Measurements from ENCODE around the gene EFEMP1.

The EFEMP1 gene

GRCh38 chr2:55902971-55903370 is 20.6 kb downstream of the EFEMP1 start:
- no peaks in the 10 kb centered on the region for H3K27me3 Mint-ChIP-seq
- no peak overlapping the region for H3K4me3 Mint-ChIP-seq
- H3K36me3 Mint-ChIP-seq (ENCODE audit: insufficient read depth), result no peaks in the 10 kb centered on the region
- no peak for DNase-seq (ENCODE audit: low spot score in 2 of 2)
- H3K9me3 Mint-ChIP-seq, result no peaks in the 10 kb centered on the region
- H3K4me1 Mint-ChIP-seq, result no peaks in the 10 kb centered on the region
- H3K27ac Mint-ChIP-seq (ENCODE audit: low read depth), result no peak overlapping the region
- no peak for ATAC-seq (replicated peaks; ENCODE audit: extremely low read depth, poor library complexity, severe bottlenecking)

GRCh38 chr2:55902429-55902828 is 21.2 kb downstream of the EFEMP1 start:
- no peak for DNase-seq (ENCODE audit: low spot score in 2 of 2)
- Mint-ChIP-seq H3K9me3 (no peaks in the 10 kb centered on the region), H3K4me1 (no peaks in the 10 kb centered on the region), H3K27ac (ENCODE audit: low read depth) (no peak overlapping the region), H3K27me3 (no peaks in the 10 kb centered on the region), H3K36me3 (ENCODE audit: insufficient read depth) (no peaks in the 10 kb centered on the region), H3K4me3 (no peak overlapping the region)
- no peak for ATAC-seq (replicated peaks; ENCODE audit: extremely low read depth, poor library complexity, severe bottlenecking)

GRCh38 chr2:55901941-55902340 is 21.6 kb downstream of the EFEMP1 start:
- H3K36me3 Mint-ChIP-seq (ENCODE audit: insufficient read depth), result no peaks in the 10 kb centered on the region
- no peaks in the 10 kb centered on the region for H3K4me1 Mint-ChIP-seq
- no peak overlapping the region for H3K4me3 Mint-ChIP-seq
- H3K27me3 Mint-ChIP-seq, result no peaks in the 10 kb centered on the region
- ATAC-seq (replicated peaks; ENCODE audit: extremely low read depth, poor library complexity, severe bottlenecking) (no peak), DNase-seq (ENCODE audit: low spot score in 2 of 2) (no peak)
- no peaks in the 10 kb centered on the region for H3K9me3 Mint-ChIP-seq
- no peak overlapping the region for H3K27ac Mint-ChIP-seq (ENCODE audit: low read depth)

GRCh38 chr2:55901322-55901721 is 22.3 kb downstream of the EFEMP1 start:
- Mint-ChIP-seq H3K9me3 (no peaks in the 10 kb centered on the region), H3K27ac (ENCODE audit: low read depth) (no peak overlapping the region), H3K36me3 (ENCODE audit: insufficient read depth) (no peaks in the 10 kb centered on the region), H3K4me1 (no peaks in the 10 kb centered on the region), H3K4me3 (no peak overlapping the region), H3K27me3 (no peaks in the 10 kb centered on the region)
- ATAC-seq (replicated peaks; ENCODE audit: extremely low read depth, poor library complexity, severe bottlenecking), result no peak
- DNase-seq (ENCODE audit: low spot score in 2 of 2), result no peak

GRCh38 chr2:55899881-55900280 is 23.7 kb downstream of the EFEMP1 start:
- no peaks in the 10 kb centered on the region for H3K9me3 Mint-ChIP-seq
- H3K4me3 Mint-ChIP-seq, result no peak overlapping the region
- no peak for ATAC-seq (replicated peaks; ENCODE audit: extremely low read depth, poor library complexity, severe bottlenecking)
- no peaks in the 10 kb centered on the region for H3K27me3 Mint-ChIP-seq
- DNase-seq (ENCODE audit: low spot score in 2 of 2), result no peak
- no peaks in the 10 kb centered on the region for H3K36me3 Mint-ChIP-seq (ENCODE audit: insufficient read depth)
- H3K27ac Mint-ChIP-seq (ENCODE audit: low read depth), result no peak overlapping the region
- H3K4me1 Mint-ChIP-seq, result no peaks in the 10 kb centered on the region

GRCh38 chr2:55898386-55899040 is 25.1 kb downstream of the EFEMP1 start:
- no peak overlapping the region for H3K27ac Mint-ChIP-seq (ENCODE audit: low read depth)
- no peaks in the 10 kb centered on the region for H3K9me3 Mint-ChIP-seq
- ATAC-seq (replicated peaks; ENCODE audit: extremely low read depth, poor library complexity, severe bottlenecking) (no peak), DNase-seq (ENCODE audit: low spot score in 2 of 2) (no peak)
- H3K4me1 Mint-ChIP-seq, result no peaks in the 10 kb centered on the region
- no peak overlapping the region for H3K4me3 Mint-ChIP-seq
- H3K27me3 Mint-ChIP-seq, result no peaks in the 10 kb centered on the region
- no peaks in the 10 kb centered on the region for H3K36me3 Mint-ChIP-seq (ENCODE audit: insufficient read depth)

GRCh38 chr2:55896633-55897032 is 26.9 kb downstream of the EFEMP1 start:
- Mint-ChIP-seq H3K4me1 (no peaks in the 10 kb centered on the region), H3K27ac (ENCODE audit: low read depth) (no peak overlapping the region), H3K9me3 (no peaks in the 10 kb centered on the region)

GRCh38 chr2:55894720-55895119 is 28.9 kb downstream of the EFEMP1 start:
- ATAC-seq (replicated peaks; ENCODE audit: extremely low read depth, poor library complexity, severe bottlenecking), result no peak
- H3K4me3 Mint-ChIP-seq, result no peak overlapping the region
- H3K9me3 Mint-ChIP-seq, result no peaks in the 10 kb centered on the region
- no peak for DNase-seq (ENCODE audit: low spot score in 2 of 2)
- no peaks in the 10 kb centered on the region for H3K36me3 Mint-ChIP-seq (ENCODE audit: insufficient read depth)
- H3K4me1 Mint-ChIP-seq, result no peaks in the 10 kb centered on the region
- no peaks in the 10 kb centered on the region for H3K27me3 Mint-ChIP-seq
- no peak overlapping the region for H3K27ac Mint-ChIP-seq (ENCODE audit: low read depth)

More at GRCh38 chr2:55896633-55897032, 26.9 kb downstream of the EFEMP1 start:
- DNase-seq (ENCODE audit: low spot score in 2 of 2), result no peak
- H3K27me3 Mint-ChIP-seq, result no peaks in the 10 kb centered on the region
- H3K4me3 Mint-ChIP-seq, result no peak overlapping the region
- no peak for ATAC-seq (replicated peaks; ENCODE audit: extremely low read depth, poor library complexity, severe bottlenecking)
- H3K36me3 Mint-ChIP-seq (ENCODE audit: insufficient read depth), result no peaks in the 10 kb centered on the region

- Mint-ChIP-seq H3K27ac (ENCODE audit: low read depth) (no peak overlapping the region), H3K36me3 (ENCODE audit: insufficient read depth) (no peaks in the 10 kb centered on the region), H3K9me3 (peaks cover 4% of the 10 kb centered on the region), H3K27me3 (no peaks in the 10 kb centered on the region), H3K4me1 (no peaks in the 10 kb centered on the region), H3K4me3 (no peak overlapping the region)
- no peak for DNase-seq (ENCODE audit: low spot score in 2 of 2)
- no peak for ATAC-seq (replicated peaks; ENCODE audit: extremely low read depth, poor library complexity, severe bottlenecking)
Measured at GRCh38 chr2:55891671-55892094, 31.9 kb downstream of the EFEMP1 start.

GRCh38 chr2:55888936-55889335 is 34.6 kb downstream of the EFEMP1 start:
- no peak overlapping the region for H3K4me3 Mint-ChIP-seq
- no peak overlapping the region for H3K27ac Mint-ChIP-seq (ENCODE audit: low read depth)
- ATAC-seq (replicated peaks; ENCODE audit: extremely low read depth, poor library complexity, severe bottlenecking) (no peak), DNase-seq (ENCODE audit: low spot score in 2 of 2) (no peak)
- peaks cover 4% of the 10 kb centered on the region for H3K9me3 Mint-ChIP-seq
- no peaks in the 10 kb centered on the region for H3K4me1 Mint-ChIP-seq
- no peaks in the 10 kb centered on the region for H3K27me3 Mint-ChIP-seq
- no peaks in the 10 kb centered on the region for H3K36me3 Mint-ChIP-seq (ENCODE audit: insufficient read depth)

GRCh38 chr2:55887901-55888624 is 35.5 kb downstream of the EFEMP1 start:
- peaks cover 4% of the 10 kb centered on the region for H3K9me3 Mint-ChIP-seq
- no peak overlapping the region for H3K4me3 Mint-ChIP-seq
- no peaks in the 10 kb centered on the region for H3K36me3 Mint-ChIP-seq (ENCODE audit: insufficient read depth)
- no peak for DNase-seq (ENCODE audit: low spot score in 2 of 2)
- H3K27ac Mint-ChIP-seq (ENCODE audit: low read depth), result no peak overlapping the region
- no peak for ATAC-seq (replicated peaks; ENCODE audit: extremely low read depth, poor library complexity, severe bottlenecking)
- H3K4me1 Mint-ChIP-seq, result no peaks in the 10 kb centered on the region
- no peaks in the 10 kb centered on the region for H3K27me3 Mint-ChIP-seq

- Mint-ChIP-seq H3K9me3 (peaks cover 4% of the 10 kb centered on the region), H3K27me3 (no peaks in the 10 kb centered on the region), H3K4me1 (no peaks in the 10 kb centered on the region), H3K27ac (ENCODE audit: low read depth) (no peak overlapping the region), H3K36me3 (ENCODE audit: insufficient read depth) (no peaks in the 10 kb centered on the region), H3K4me3 (no peak overlapping the region)
- ATAC-seq (replicated peaks; ENCODE audit: extremely low read depth, poor library complexity, severe bottlenecking) (no peak), DNase-seq (ENCODE audit: low spot score in 2 of 2) (no peak)
Measured at GRCh38 chr2:55887351-55887750, 36.2 kb downstream of the EFEMP1 start.

GRCh38 chr2:55885944-55886281 is 37.7 kb downstream of the EFEMP1 start:
- no peaks in the 10 kb centered on the region for H3K4me1 Mint-ChIP-seq
- no peak overlapping the region for H3K4me3 Mint-ChIP-seq
- ATAC-seq (replicated peaks; ENCODE audit: extremely low read depth, poor library complexity, severe bottlenecking) (no peak), DNase-seq (ENCODE audit: low spot score in 2 of 2) (no peak)
- H3K27me3 Mint-ChIP-seq, result no peaks in the 10 kb centered on the region
- H3K36me3 Mint-ChIP-seq (ENCODE audit: insufficient read depth), result no peaks in the 10 kb centered on the region
- H3K9me3 Mint-ChIP-seq, result peaks cover 4% of the 10 kb centered on the region
- H3K27ac Mint-ChIP-seq (ENCODE audit: low read depth), result no peak overlapping the region
